NAMALWA (cell line): ENCODE measurements around the gene RFX2.
A peak's percentile ranks its signal among the peaks of the same experiment; 100 is the strongest.

Experiments used
- DNase-seq: peaks from one replicate; pipeline ENCODE4 v3.0.0-alpha.2; 2015; ENCODE audit warnings: low spot score

RFX2 gene

GRCh38 chr19:5955636-5955935 is 154.7 kb downstream of the RFX2 start:
- DNase-seq = no peak

- no peak for DNase-seq
These were observed 156.0 kb downstream of the RFX2 start for GRCh38 chr19:5954293-5954692.

DNA sequence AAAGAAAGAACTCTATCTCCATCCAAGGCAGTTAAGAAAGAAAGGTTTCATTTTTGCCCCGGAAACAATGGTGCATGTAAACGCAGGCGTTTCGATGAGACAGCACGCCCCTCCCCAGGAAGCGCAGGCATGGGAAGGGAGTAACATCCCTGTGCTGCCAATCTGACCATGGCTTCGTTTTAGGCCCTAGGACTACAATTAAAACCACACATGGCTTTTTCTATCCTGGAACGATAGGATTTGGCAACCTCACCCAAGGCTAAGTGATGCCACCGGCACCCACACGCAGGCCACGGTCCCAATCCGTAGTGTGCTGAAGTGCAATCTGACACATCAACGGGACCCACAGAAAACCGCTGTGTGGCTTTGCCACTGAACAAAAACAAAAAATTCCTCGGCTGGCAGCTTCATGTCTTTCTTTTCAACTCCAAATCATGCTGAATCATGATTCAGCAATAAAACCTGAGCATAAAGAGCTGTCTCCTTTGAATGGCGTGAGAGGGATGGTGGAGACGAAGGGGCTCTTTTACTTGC is 156.6 kb downstream of the RFX2 start:
- no peak for DNase-seq

- DNase-seq = no peak
These were observed 157.2 kb downstream of the RFX2 start for GRCh38 chr19:5953030-5953589.

- no peak for DNase-seq
These were observed 157.9 kb downstream of the RFX2 start for GRCh38 chr19:5952193-5953029.

- DNase-seq = peak; percentile 75
These were observed 158.9 kb downstream of the RFX2 start for GRCh38 chr19:5951338-5951861.

GRCh38 chr19:5950741-5951140 is 159.6 kb downstream of the RFX2 start:
- no peak for DNase-seq

DNA sequence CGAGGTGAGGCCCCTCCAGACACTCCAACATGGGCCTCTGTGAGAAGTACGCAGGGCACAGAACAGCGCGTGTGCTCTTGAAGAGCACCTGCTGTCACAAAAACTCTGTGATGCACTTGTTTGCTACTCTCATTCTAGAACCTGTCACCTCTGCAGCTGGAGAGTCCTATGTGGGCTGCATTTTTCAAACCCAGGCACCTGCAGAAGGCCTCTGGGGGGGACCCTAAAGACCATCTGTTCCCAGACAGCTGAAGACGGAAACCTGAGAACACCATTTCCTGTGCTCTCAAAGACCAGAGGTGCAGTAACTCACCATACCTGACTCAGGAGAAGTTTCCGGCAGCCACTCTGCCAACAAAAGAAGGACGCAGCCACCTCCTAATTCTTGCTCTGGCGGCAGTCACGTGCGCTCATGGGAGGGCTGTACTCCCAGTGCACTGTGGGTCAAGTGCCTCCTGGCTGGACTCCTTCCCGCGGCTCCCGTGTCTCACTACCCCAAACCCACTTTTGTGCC is 160.5 kb downstream of the RFX2 start:
- peak; percentile 71 for DNase-seq

- no peak for DNase-seq
These were observed 161.3 kb downstream of the RFX2 start for GRCh38 chr19:5948752-5949564.

GRCh38 chr19:5947435-5947834 is 162.9 kb downstream of the RFX2 start:
- DNase-seq = no peak

- DNase-seq = no peak
These were observed 166.7 kb downstream of the RFX2 start for GRCh38 chr19:5943623-5944022.
